ENCODE measurements around the gene PROP1. TPM values are rescaled to one million over a fixed set of nuclear protein-coding genes. Genes with fewer than 3 reads are reported as not detected.
"Not testable (repeated sequence)": the region's sequence is repeated elsewhere in the genome, so short reads cannot be mapped to it uniquely, and the experiment has no call there.

The PROP1 gene
- polyA plus RNA-seq (2011; rRNA removed), result not detected in 2 replicates
- polyA plus RNA-seq (2012; cell fraction: cytosol; rRNA removed), result not detected in 2 replicates
- polyA plus RNA-seq (2012; cell fraction: nucleus; rRNA removed), result not detected in 2 replicates
- polyA plus RNA-seq (2017; fragmentation: RNase III; extraction: RNeasy Plus Mini Kit Qiagen cat#74134 plus additional on column Dnase treatment), result not detected in 3 replicates
- polyA minus RNA-seq (2011; rRNA and poly(A)+ RNA removed), result not detected in 2 replicates

- 26% methylated on average over 23 of the region's 23 CpGs for WGBS (ENCODE audit: missing lambda C conversion rate)
- POLR2A ChIA-PET, result no interaction called here
- CTCF ChIA-PET, result interaction anchor here (1.4 kb wide), 1 partner anchor 67 kb away, joined by 4 read pairs; no protein-coding TSS in a partner anchor
- H3K4me2 ChIP-seq, result no peak within 1 kb of the TSS
- ATAC-seq, result peak in 1 of 2 experiments; percentile 11; a peak in 1 of 6 replicates
- H3K27ac ChIP-seq, result no peak within 1 kb of the TSS; a peak in 1 of 6 replicates
- H3K9me3 ChIP-seq, result no peaks in the 10 kb centered on the region
- no peaks in the 10 kb centered on the region for H3K4me1 ChIP-seq
- no peak for FAIRE-seq
- DNase-seq (ENCODE audit: low read depth in 1 of 2, low spot score in 1 of 2), result no peak
- H3K4me3 ChIP-seq, result no peak within 1 kb of the TSS
- no peak for TF ChIP-seq MAFK (IDR thresholded peaks at IDR 0.05; ENCODE audit: partially characterized antibody)
- no peak for TF ChIP-seq NFE2L2 (conservative IDR thresholded peaks at IDR 0.05; ENCODE audit: low read length)
- no peak for TF ChIP-seq JUN (IDR thresholded peaks at IDR 0.05)
- TF ChIP-seq JUNB (IDR thresholded peaks at IDR 0.05), result no peak
- TF ChIP-seq EHF (CRISPR knock-in tag; IDR thresholded peaks at IDR 0.05), result no peak
- TF ChIP-seq RNF2 (IDR thresholded peaks at IDR 0.05; ENCODE audit: borderline replicate concordance, low read depth), result no peak
- no peak for TF ChIP-seq RFX5 (IDR thresholded peaks at IDR 0.05)
- TF ChIP-seq FOXS1 (CRISPR knock-in tag; IDR thresholded peaks at IDR 0.05), result no peak
- no peak for TF ChIP-seq ZC3H11A (IDR thresholded peaks at IDR 0.05)
- TF ChIP-seq MAX (IDR thresholded peaks at IDR 0.05), result no peak
Measured at GRCh38 chr5:177995691-177996595, at the start of gene PROP1. Gene PROP1 (minus strand): TSS chr5:177996242. CDS start chr5:177995933, 309 bp downstream.

- CTCF ChIA-PET; POLR2A ChIA-PET; H3K4me1 ChIP-seq; H3K9me3 ChIP-seq; H3K4me3 ChIP-seq; H3K27ac ChIP-seq; ATAC-seq; H3K4me2 ChIP-seq; FAIRE-seq; DNase-seq (ENCODE audit: low read depth in 1 of 2, low spot score in 1 of 2): not testable (repeated sequence)
- no CpG with 5 or more reads among the region's 11 CpGs for WGBS (ENCODE audit: missing lambda C conversion rate)
Measured at GRCh38 chr5:178019379-178020030, 23.5 kb upstream of the PROP1 start.

- DNase-seq (ENCODE audit: low read depth in 1 of 2, low spot score in 1 of 2); H3K27ac ChIP-seq; CTCF ChIA-PET; H3K4me2 ChIP-seq; H3K9me3 ChIP-seq; POLR2A ChIA-PET; FAIRE-seq; ATAC-seq; H3K4me3 ChIP-seq; H3K4me1 ChIP-seq: not testable (repeated sequence)
- WGBS (ENCODE audit: missing lambda C conversion rate), result 26% methylated on average over 2 of the region's 2 CpGs
Measured at GRCh38 chr5:178012758-178013157, 16.7 kb upstream of the PROP1 start.

- FAIRE-seq; H3K4me3 ChIP-seq; POLR2A ChIA-PET; DNase-seq (ENCODE audit: low read depth in 1 of 2, low spot score in 1 of 2); H3K27ac ChIP-seq; H3K4me1 ChIP-seq; H3K4me2 ChIP-seq; H3K9me3 ChIP-seq; CTCF ChIA-PET; ATAC-seq: not testable (repeated sequence)
- WGBS (ENCODE audit: missing lambda C conversion rate), result 38% methylated on average over 4 of the region's 4 CpGs
Measured at GRCh38 chr5:178011816-178012554, 15.9 kb upstream of the PROP1 start.

GRCh38 chr5:178007272-178007671, 11.2 kb upstream of the PROP1 start:
- POLR2A ChIA-PET; H3K4me1 ChIP-seq; H3K9me3 ChIP-seq; H3K4me3 ChIP-seq; H3K27ac ChIP-seq; ATAC-seq; FAIRE-seq; DNase-seq (ENCODE audit: low read depth in 1 of 2, low spot score in 1 of 2); H3K4me2 ChIP-seq; CTCF ChIA-PET: not testable (repeated sequence)
- WGBS (ENCODE audit: missing lambda C conversion rate), result no CpG with 5 or more reads among the region's 26 CpGs

- DNase-seq (ENCODE audit: low read depth in 1 of 2, low spot score in 1 of 2); POLR2A ChIA-PET; H3K9me3 ChIP-seq; H3K4me1 ChIP-seq; H3K4me2 ChIP-seq; CTCF ChIA-PET; FAIRE-seq: not testable (repeated sequence)
- Histone ChIP-seq H3K27ac (0 out of 6 replicates have a peak overlapping the region, but pooled peaks of 1 of the 2 experiments have one; percentile 37), H3K4me3 (peak overlapping the region; percentile 34)
- ATAC-seq, result peak; percentile 86
- WGBS (ENCODE audit: missing lambda C conversion rate), result 77% methylated on average over 11 of the region's 59 CpGs
Measured at GRCh38 chr5:178006536-178007231, 10.6 kb upstream of the PROP1 start.

GRCh38 chr5:178006181-178006535, 10.1 kb upstream of the PROP1 start:
- ATAC-seq, result peak; percentile 65 to 68
- DNase-seq (ENCODE audit: low read depth in 1 of 2, low spot score in 1 of 2); H3K4me3 ChIP-seq; H3K4me1 ChIP-seq; POLR2A ChIA-PET; CTCF ChIA-PET; H3K9me3 ChIP-seq; H3K27ac ChIP-seq; FAIRE-seq; H3K4me2 ChIP-seq: not testable (repeated sequence)
- WGBS (ENCODE audit: missing lambda C conversion rate), result 100% methylated on average over 1 of the region's 24 CpGs

Data from A549 (cell line).